HepG2 (cell line): Measurements from ENCODE around the gene ARHGEF38. TPM values are rescaled to one million over a fixed set of nuclear protein-coding genes. Genes with fewer than 3 reads are reported as not detected.

Experiments used
- E2F2 ChIP-seq: sonication (generic); formaldehyde crosslinking; IDR thresholded peaks from 2 replicates; pipeline ENCODE4 v1.4.0; 2020; ENCODE audit warnings: missing genetic modification reagents, borderline replicate concordance
- GATAD1 ChIP-seq: IDR thresholded peaks from 2 replicates; pipeline ENCODE4 v1.6.1; 2016; ENCODE audit warnings: missing genetic modification reagents, missing compliant biosample characterization
- ZFYVE20 ChIP-seq: sonication (generic); formaldehyde crosslinking; IDR thresholded peaks from 2 replicates; pipeline ENCODE4 v1.8.0; 2023; ENCODE audit warnings: low read depth, mild to moderate bottlenecking, moderate library complexity, missing genetic modification reagents, borderline replicate concordance
- ZMYM3 ChIP-seq: sonication (generic); formaldehyde crosslinking; IDR thresholded peaks from 2 replicates; pipeline ENCODE4 v1.5.1; 2020; ENCODE audit warnings: mild to moderate bottlenecking, missing genetic modification reagents
- ZNF589 ChIP-seq: sonication (generic); formaldehyde crosslinking; conservative IDR thresholded peaks from 2 replicates; pipeline ENCODE4 v1.8.0; 2022; ENCODE audit warnings: mild to moderate bottlenecking, moderate library complexity, missing genetic modification reagents
- ZNF792 ChIP-seq: IDR thresholded peaks from 2 replicates; pipeline ENCODE4 v1.6.1; 2016
- ZNF841 ChIP-seq: sonication (generic); formaldehyde crosslinking; IDR thresholded peaks from 2 replicates; pipeline ENCODE4 v1.8.1; 2023; ENCODE audit warnings: missing genetic modification reagents, borderline replicate concordance
- ZXDC ChIP-seq: sonication (generic); formaldehyde crosslinking; IDR thresholded peaks from 2 replicates; pipeline ENCODE4 v1.5.0; 2020; ENCODE audit warnings: mild to moderate bottlenecking, missing genetic modification reagents
- polyA plus RNA-seq, 8 experiments: library from polyadenylated mRNA; depleted of rRNA in 3 of 8; stranded (reverse) in 7 of 8; unstranded in 1 of 8; fragments of >200 nt; fragmentation: Illumina TruSeq in 4 of 8; extraction: Trizol in 4 of 8; gene quantifications; 2 replicates each; pipeline versions ENCODE4 v1.2.1 to v1.2.3, GENCODE V29; 2011 to 2016; ENCODE audit warnings: low read depth in 4 of 8, missing spikeins in 1 of 8, mixed read lengths in 1 of 8; ENCODE audit not compliant: insufficient read depth in 1 of 8
- total RNA-seq, 5 experiments: library from RNA; depleted of rRNA; stranded (reverse); fragments of >200 nt; fragmentation: Illumina TruSeq; extraction: Trizol; gene quantifications; 2 replicates each; pipeline ENCODE4 v1.2.3, GENCODE V29; 2016; ENCODE audit warnings: low read depth in 1 of 5
- TF ChIP-seq, protein P1 (sequence below): sonication (generic); formaldehyde crosslinking; IDR thresholded peaks from 2 replicates; pipeline ENCODE4 v1.5.1; 2020; ENCODE audit warnings: mild to moderate bottlenecking, moderate library complexity, missing genetic modification reagents
- TF ChIP-seq, protein P2 (sequence below): sonication (generic); formaldehyde crosslinking; IDR thresholded peaks from 2 replicates; pipeline ENCODE4 v1.4.0; 2020; ENCODE audit warnings: missing genetic modification reagents
- TF ChIP-seq, protein P3 (sequence below), 2 experiments: sonication (generic) in 1 of 2; formaldehyde crosslinking in 1 of 2; IDR thresholded peaks; 2 replicates each; pipeline versions ENCODE4 v1.4.0 to v1.6.1; 2018 to 2020; ENCODE audit warnings: missing genetic modification reagents in 2 of 2, borderline replicate concordance in 1 of 2, low read depth in 1 of 2, mild to moderate bottlenecking in 1 of 2, missing biosample characterization in 1 of 2
- TF ChIP-seq, protein P4 (sequence below): sonication (generic); formaldehyde crosslinking; IDR thresholded peaks from 2 replicates; pipeline ENCODE4 v1.4.0; 2020; ENCODE audit warnings: missing genetic modification reagents, borderline replicate concordance
- TF ChIP-seq, protein P5 (sequence below): sonication (generic); formaldehyde crosslinking; IDR thresholded peaks from 2 replicates; pipeline ENCODE4 v1.8.0; 2023; ENCODE audit warnings: mild to moderate bottlenecking, missing genetic modification reagents

The ARHGEF38 gene
- total and polyA plus RNA-seq, 2 of the 13 experiments (the other 11 are each of a cell fraction or from before 2014, with no cell fraction given), result not detected

- TF ChIP-seq, protein P1, sequence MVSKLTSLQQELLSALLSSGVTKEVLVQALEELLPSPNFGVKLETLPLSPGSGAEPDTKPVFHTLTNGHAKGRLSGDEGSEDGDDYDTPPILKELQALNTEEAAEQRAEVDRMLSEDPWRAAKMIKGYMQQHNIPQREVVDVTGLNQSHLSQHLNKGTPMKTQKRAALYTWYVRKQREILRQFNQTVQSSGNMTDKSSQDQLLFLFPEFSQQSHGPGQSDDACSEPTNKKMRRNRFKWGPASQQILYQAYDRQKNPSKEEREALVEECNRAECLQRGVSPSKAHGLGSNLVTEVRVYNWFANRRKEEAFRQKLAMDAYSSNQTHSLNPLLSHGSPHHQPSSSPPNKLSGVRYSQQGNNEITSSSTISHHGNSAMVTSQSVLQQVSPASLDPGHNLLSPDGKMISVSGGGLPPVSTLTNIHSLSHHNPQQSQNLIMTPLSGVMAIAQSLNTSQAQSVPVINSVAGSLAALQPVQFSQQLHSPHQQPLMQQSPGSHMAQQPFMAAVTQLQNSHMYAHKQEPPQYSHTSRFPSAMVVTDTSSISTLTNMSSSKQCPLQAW, result peak; percentile 92
- TF ChIP-seq, protein P2, sequence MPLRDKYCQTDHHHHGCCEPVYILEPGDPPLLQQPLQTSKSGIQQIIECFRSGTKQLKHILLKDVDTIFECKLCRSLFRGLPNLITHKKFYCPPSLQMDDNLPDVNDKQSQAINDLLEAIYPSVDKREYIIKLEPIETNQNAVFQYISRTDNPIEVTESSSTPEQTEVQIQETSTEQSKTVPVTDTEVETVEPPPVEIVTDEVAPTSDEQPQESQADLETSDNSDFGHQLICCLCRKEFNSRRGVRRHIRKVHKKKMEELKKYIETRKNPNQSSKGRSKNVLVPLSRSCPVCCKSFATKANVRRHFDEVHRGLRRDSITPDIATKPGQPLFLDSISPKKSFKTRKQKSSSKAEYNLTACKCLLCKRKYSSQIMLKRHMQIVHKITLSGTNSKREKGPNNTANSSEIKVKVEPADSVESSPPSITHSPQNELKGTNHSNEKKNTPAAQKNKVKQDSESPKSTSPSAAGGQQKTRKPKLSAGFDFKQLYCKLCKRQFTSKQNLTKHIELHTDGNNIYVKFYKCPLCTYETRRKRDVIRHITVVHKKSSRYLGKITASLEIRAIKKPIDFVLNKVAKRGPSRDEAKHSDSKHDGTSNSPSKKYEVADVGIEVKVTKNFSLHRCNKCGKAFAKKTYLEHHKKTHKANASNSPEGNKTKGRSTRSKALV (CRISPR knock-in tag), result no peak
- TF ChIP-seq GATAD1 (CRISPR knock-in tag) (peak; percentile 99), ZNF841 (CRISPR knock-in tag) (peak; percentile 84), ZNF589 (CRISPR knock-in tag) (peak; percentile 99), ZXDC (peak; percentile 88), E2F2 (CRISPR knock-in tag) (no peak), ZFYVE20 (0 out of 2 replicates have a peak, but pooled peaks have one; percentile 23), ZNF792 (CRISPR knock-in tag) (peak; percentile 97), ZMYM3 (peak; percentile 90)
- TF ChIP-seq, protein P3, sequence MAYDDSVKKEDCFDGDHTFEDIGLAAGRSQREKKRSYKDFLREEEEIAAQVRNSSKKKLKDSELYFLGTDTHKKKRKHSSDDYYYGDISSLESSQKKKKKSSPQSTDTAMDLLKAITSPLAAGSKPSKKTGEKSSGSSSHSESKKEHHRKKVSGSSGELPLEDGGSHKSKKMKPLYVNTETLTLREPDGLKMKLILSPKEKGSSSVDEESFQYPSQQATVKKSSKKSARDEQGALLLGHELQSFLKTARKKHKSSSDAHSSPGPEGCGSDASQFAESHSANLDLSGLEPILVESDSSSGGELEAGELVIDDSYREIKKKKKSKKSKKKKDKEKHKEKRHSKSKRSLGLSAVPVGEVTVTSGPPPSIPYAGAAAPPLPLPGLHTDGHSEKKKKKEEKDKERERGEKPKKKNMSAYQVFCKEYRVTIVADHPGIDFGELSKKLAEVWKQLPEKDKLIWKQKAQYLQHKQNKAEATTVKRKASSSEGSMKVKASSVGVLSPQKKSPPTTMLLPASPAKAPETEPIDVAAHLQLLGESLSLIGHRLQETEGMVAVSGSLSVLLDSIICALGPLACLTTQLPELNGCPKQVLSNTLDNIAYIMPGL (CRISPR knock-in tag; IDR thresholded peaks at IDR 0.05; ENCODE audit: borderline replicate concordance in 1 of 2, low read depth in 1 of 2), result peak; percentile 98 to 99
- TF ChIP-seq, protein P4, sequence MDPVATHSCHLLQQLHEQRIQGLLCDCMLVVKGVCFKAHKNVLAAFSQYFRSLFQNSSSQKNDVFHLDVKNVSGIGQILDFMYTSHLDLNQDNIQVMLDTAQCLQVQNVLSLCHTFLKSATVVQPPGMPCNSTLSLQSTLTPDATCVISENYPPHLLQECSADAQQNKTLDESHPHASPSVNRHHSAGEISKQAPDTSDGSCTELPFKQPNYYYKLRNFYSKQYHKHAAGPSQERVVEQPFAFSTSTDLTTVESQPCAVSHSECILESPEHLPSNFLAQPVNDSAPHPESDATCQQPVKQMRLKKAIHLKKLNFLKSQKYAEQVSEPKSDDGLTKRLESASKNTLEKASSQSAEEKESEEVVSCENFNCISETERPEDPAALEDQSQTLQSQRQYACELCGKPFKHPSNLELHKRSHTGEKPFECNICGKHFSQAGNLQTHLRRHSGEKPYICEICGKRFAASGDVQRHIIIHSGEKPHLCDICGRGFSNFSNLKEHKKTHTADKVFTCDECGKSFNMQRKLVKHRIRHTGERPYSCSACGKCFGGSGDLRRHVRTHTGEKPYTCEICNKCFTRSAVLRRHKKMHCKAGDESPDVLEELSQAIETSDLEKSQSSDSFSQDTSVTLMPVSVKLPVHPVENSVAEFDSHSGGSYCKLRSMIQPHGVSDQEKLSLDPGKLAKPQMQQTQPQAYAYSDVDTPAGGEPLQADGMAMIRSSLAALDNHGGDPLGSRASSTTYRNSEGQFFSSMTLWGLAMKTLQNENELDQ (CRISPR knock-in tag), result peak; percentile 85; the same call in 1 of the 2 replicates
- TF ChIP-seq, protein P5, sequence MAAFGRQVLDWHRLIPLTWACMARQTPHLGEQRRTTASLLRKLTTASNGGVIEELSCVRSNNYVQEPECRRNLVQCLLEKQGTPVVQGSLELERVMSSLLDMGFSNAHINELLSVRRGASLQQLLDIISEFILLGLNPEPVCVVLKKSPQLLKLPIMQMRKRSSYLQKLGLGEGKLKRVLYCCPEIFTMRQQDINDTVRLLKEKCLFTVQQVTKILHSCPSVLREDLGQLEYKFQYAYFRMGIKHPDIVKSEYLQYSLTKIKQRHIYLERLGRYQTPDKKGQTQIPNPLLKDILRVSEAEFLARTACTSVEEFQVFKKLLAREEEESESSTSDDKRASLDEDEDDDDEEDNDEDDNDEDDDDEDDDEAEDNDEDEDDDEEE (CRISPR knock-in tag), result no peak
Measured at GRCh38 chr4:105708181-105709080, 156.0 kb downstream of the ARHGEF38 start, which contains the start of the genes GSTCD and INTS12 (continued).
